K562 treated with DMSO at 1 percent for 24 hours (cell line): ENCODE measurements around the gene MAP3K21. TPM values are rescaled to one million over a fixed set of nuclear protein-coding genes. Genes with fewer than 3 reads are reported as not detected.

Experiments used
- total RNA-seq: library from RNA; unstranded; fragments of 300-600 nt; gene quantifications from 2 replicates; pipeline ENCODE4 v1.2.3, GENCODE V29; 2022; ENCODE audit warnings: low read depth; ENCODE audit not compliant: insufficient read depth

The MAP3K21 gene
- total RNA-seq: 0.63 and 0.87 TPM in 2 replicates

GRCh38 chr1:233327651-233328141 lies at the start of gene MAP3K21:
Gene MAP3K21 (plus strand): TSS chr1:233327724. CDS start chr1:233328029, 305 bp downstream.

GRCh38 chr1:233295237-233295974 lies 32.1 kb upstream of the MAP3K21 start, which contains the start of gene PCNX2:
Gene PCNX2 (minus strand): TSS chr1:233295725. CDS start chr1:233295478, 247 bp downstream.

Other genes starting within 250 kb of the MAP3K21 start
- 0.12 TPM in 1 of 2 replicates, not detected in the other for gene PCNX2, start 32.0 kb upstream of the MAP3K21 start, total RNA-seq